Activated B cell treated with CpG ODN at 0.5 μM for 24 hours (primary cell): ENCODE data around the gene IER5L. TPM values are rescaled to one million over a fixed set of nuclear protein-coding genes. Genes with fewer than 3 reads are reported as not detected.
A peak's percentile ranks its signal among the peaks of the same experiment; 100 is the strongest.
"Not testable (repeated sequence)": the region's sequence is repeated elsewhere in the genome, so short reads cannot be mapped to it uniquely, and the experiment has no call there.

Experiments used
- ATAC-seq: fragments of 200-7000 bp; cut with Tn5 transposase; one replicate; pipeline ENCODE4 v1.10.0; 2021; ENCODE audit warnings: low read depth, mild to moderate bottlenecking, moderate library complexity
- CTCF ChIA-PET: fragments of 350-600 bp; sonication (Branson Sonifier 250); formaldehyde crosslinking; loops from one replicate; lab custom pipeline; 2021; ENCODE audit warnings: antibody characterized with exemption; lab: Charles Lee
- POLR2A ChIA-PET: fragments of 350-600 bp; sonication (Branson Sonifier 250); formaldehyde crosslinking; loops from one replicate; lab custom pipeline; 2021; ENCODE audit warnings: antibody characterized with exemption; lab: Charles Lee
- DNase-seq: peaks from one replicate; pipeline ENCODE4 v3.0.0; 2022
- H3K27ac Mint-ChIP-seq: one replicate; pipeline ENCODE4 v1.8.0; 2020; ENCODE audit warnings: mixed read lengths
- H3K27me3 Mint-ChIP-seq: one replicate; pipeline ENCODE4 v1.8.0; 2021; ENCODE audit warnings: mixed read lengths
- H3K36me3 Mint-ChIP-seq: one replicate; pipeline ENCODE4 v1.8.0; 2021; ENCODE audit warnings: low read depth, mixed read lengths
- H3K4me1 Mint-ChIP-seq: one replicate; pipeline ENCODE4 v1.8.0; 2021; ENCODE audit warnings: mixed read lengths
- H3K4me3 Mint-ChIP-seq: one replicate; pipeline ENCODE4 v1.8.0; 2020; ENCODE audit warnings: mild to moderate bottlenecking, mixed read lengths
- H3K9me3 Mint-ChIP-seq: one replicate; pipeline ENCODE4 v1.8.0; 2020; ENCODE audit warnings: mixed read lengths
- intact Hi-C: fragments of 100-400 bp; cut with micrococcal nuclease; formaldehyde crosslinking; loops from one replicate; pipeline ENCODE4 v1.15.1; 2024
- total RNA-seq: library from RNA; stranded (reverse); gene quantifications from 2 replicates; pipeline ENCODE4 v1.2.3, GENCODE V29; 2022
- TF ChIP-seq, protein P1 (sequence below): fragments of 200-600 bp; IDR thresholded peaks from one replicate; pipeline ENCODE4 v1.8.0; 2022; ENCODE audit warnings: antibody characterized with exemption, mild to moderate bottlenecking

The IER5L gene
- total RNA-seq, 1 donor from 2014 or later, result 1.9 TPM

DNA sequence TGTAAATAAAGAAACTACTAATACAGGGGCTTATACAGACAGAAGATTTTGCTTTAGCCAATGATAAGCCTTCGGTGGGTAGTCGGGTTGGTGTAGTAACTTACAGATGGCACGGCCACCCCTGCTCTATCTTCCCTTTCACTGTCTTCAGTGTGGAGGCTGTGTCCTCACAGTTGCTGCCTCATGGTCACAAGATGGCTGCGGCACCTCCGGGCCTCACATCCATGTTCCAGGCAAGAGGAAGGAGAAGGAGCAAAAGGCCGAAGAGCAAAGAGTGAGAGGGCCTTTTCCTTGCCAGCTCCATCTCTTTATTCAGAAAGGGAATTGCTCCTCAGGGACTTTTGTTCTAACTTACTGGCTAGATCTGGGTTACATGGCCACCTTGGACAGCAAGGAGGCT is 22.2 kb upstream of the IER5L start:
- Mint-ChIP-seq H3K4me3 (no peak overlapping the region), H3K27ac (no peak overlapping the region), H3K4me1 (no peaks in the 10 kb centered on the region), H3K9me3 (no peaks in the 10 kb centered on the region), H3K27me3 (peaks cover 14% of the 10 kb centered on the region), H3K36me3 (no peaks in the 10 kb centered on the region)
- ChIA-PET POLR2A (interaction anchor here (0.6 kb wide), 1 partner anchor 29 kb away, joined by 3 read pairs; no protein-coding TSS in a partner anchor), CTCF (no interaction called here)
- DNase-seq (no peak), ATAC-seq (no peak)
- intact Hi-C loops, result loop anchor here (5.0 kb wide), 1 partner anchor 212 kb away; no protein-coding TSS in a partner anchor
- TF ChIP-seq, protein P1, sequence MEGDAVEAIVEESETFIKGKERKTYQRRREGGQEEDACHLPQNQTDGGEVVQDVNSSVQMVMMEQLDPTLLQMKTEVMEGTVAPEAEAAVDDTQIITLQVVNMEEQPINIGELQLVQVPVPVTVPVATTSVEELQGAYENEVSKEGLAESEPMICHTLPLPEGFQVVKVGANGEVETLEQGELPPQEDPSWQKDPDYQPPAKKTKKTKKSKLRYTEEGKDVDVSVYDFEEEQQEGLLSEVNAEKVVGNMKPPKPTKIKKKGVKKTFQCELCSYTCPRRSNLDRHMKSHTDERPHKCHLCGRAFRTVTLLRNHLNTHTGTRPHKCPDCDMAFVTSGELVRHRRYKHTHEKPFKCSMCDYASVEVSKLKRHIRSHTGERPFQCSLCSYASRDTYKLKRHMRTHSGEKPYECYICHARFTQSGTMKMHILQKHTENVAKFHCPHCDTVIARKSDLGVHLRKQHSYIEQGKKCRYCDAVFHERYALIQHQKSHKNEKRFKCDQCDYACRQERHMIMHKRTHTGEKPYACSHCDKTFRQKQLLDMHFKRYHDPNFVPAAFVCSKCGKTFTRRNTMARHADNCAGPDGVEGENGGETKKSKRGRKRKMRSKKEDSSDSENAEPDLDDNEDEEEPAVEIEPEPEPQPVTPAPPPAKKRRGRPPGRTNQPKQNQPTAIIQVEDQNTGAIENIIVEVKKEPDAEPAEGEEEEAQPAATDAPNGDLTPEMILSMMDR, result no peak

DNA sequence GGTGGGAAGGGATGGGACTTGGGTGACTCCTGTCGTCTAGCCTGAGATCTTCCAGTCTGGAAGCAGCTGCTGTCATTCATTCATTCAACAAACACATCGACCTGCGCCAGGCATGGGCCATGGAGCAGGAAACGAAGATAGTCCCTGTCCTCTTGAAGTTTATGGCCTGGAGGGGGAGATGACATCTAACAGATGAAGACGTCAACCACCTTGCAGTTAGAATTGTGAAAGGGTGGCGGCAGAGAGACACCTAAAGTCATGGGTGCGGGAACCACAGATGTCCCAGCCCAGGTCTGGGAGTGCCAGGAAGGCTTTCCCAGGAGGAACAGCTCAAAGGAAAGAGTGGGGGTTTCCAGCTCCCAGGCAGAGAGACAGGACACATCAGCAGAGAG is 21.0 kb upstream of the IER5L start:
- TF ChIP-seq, protein P1, result no peak

DNA sequence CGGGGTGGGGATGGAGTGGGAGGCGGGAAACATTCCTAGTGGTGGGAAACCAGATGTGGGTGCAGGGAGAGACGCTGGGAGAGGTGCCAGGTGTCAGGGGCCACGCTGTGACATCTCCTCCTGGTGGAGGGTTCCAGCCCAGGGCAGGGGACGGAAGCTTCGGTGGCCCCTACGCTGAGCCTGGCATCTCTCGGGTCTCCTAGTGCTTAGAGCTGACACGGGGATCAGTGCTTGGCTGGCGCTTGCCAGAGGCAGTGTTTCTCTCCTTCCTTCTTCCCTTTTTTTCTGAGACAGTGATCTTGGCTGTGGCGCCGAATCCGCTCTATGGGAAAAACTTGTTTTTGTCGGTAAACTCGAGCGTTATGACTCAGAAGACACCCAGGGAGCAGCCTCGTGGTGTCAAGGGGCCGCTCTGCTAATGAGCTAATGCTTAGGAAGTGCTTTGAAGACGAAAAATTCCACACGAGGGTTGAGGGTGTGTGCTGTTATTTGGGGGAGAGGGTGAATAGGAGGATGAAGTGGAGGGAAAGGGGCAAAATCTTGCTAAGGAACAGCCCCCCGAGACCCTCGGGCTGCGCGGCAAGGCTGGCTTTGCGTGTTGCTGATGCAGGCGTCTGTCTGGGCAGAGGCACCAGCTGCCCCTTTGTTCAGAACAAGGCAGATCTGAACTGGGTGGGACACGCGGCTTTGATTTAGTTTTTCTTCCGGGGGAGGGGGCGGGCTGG is 20.4 kb upstream of the IER5L start:
- no peak for DNase-seq
- TF ChIP-seq, protein P1, result no peak
- H3K4me3 Mint-ChIP-seq, result no peak overlapping the region
- POLR2A ChIA-PET, result interaction anchor here (0.5 kb wide), 1 partner anchor 70 kb away, joined by 4 read pairs; no protein-coding TSS in a partner anchor
- no peaks in the 10 kb centered on the region for H3K36me3 Mint-ChIP-seq
- H3K27me3 Mint-ChIP-seq, result peaks cover 23% of the 10 kb centered on the region
- ATAC-seq, result no peak
- CTCF ChIA-PET, result no interaction called here
- H3K9me3 Mint-ChIP-seq, result no peaks in the 10 kb centered on the region
- intact Hi-C loops, result no loop called here
- peak overlapping the region; percentile 11 for H3K27ac Mint-ChIP-seq
- no peaks in the 10 kb centered on the region for H3K4me1 Mint-ChIP-seq

More for the DNA sequence above, 21.0 kb upstream of the IER5L start:
- ATAC-seq, result no peak
- no peak overlapping the region for H3K4me3 Mint-ChIP-seq
- no peaks in the 10 kb centered on the region for H3K9me3 Mint-ChIP-seq
- H3K27me3 Mint-ChIP-seq, result peaks cover 22% of the 10 kb centered on the region
- ChIA-PET CTCF (no interaction called here), POLR2A (no interaction called here)
- DNase-seq, result no peak
- no peaks in the 10 kb centered on the region for H3K4me1 Mint-ChIP-seq
- intact Hi-C loops, result no loop called here
- no peaks in the 10 kb centered on the region for H3K36me3 Mint-ChIP-seq
- no peak overlapping the region for H3K27ac Mint-ChIP-seq

DNA sequence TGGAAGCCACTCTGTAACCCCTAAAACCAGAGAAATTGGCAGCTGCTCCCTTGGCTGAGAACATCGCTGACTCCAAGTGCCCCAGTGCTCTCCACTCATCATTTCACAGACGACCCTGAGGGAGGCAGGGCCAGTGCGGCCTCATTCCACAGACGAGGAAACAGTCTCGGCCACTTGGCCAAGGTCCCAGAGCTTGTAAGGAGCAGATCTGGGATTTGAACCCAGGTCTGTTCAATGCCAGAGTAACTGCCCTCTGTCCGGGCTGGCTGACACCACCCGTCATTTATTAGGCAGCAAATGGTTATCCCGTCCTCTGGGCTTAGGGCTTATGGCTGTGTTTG is 19.9 kb upstream of the IER5L start:
- H3K4me1 Mint-ChIP-seq, result no peaks in the 10 kb centered on the region
- no peaks in the 10 kb centered on the region for H3K9me3 Mint-ChIP-seq
- TF ChIP-seq, protein P1, result no peak
- H3K36me3 Mint-ChIP-seq, result no peaks in the 10 kb centered on the region
- ChIA-PET CTCF (no interaction called here), POLR2A (no interaction called here)
- no peak overlapping the region for H3K27ac Mint-ChIP-seq
- intact Hi-C loops, result no loop called here
- DNase-seq, result no peak
- H3K4me3 Mint-ChIP-seq, result no peak overlapping the region
- H3K27me3 Mint-ChIP-seq, result peaks cover 26% of the 10 kb centered on the region
- no peak for ATAC-seq

DNA sequence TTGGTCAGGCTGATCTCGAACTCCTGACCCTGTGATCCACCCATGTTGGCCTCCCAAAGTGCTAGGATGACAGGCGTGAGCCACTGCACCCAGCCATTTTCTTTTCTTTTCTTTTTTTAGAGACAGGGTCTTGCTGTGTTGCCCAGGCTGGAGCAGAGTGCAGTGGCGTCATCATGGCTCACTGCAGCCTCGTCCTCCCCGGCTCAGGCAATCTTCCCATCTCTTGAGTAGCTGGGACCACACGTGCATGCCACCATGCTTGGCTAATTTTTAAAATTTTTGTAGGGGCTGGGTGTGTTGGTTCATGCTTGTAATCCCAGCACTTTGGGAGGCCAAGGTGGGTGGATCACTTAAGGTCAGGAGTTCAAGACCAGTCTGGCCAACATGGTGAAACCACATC is 19.0 kb upstream of the IER5L start:
- H3K36me3 Mint-ChIP-seq, DNase-seq, H3K27ac Mint-ChIP-seq, CTCF ChIA-PET, H3K9me3 Mint-ChIP-seq, POLR2A ChIA-PET, intact Hi-C loops, H3K4me1 Mint-ChIP-seq, ATAC-seq, H3K4me3 Mint-ChIP-seq: not testable (repeated sequence)
- peaks cover 32% of the 10 kb centered on the region for H3K27me3 Mint-ChIP-seq
